NCI-H187 treated with DMSO at 0.1 percent for 48 hours (cell line): Measurements from ENCODE around the gene HSDL2.
"Not testable (repeated sequence)": the region's sequence is repeated elsewhere in the genome, so short reads cannot be mapped to it uniquely, and the experiment has no call there.

ENCODE experiments used
- DNase-seq: peaks from one replicate; lab custom pipeline; 2025; lab: John Stamatoyannopoulos, UW

The HSDL2 gene

DNA sequence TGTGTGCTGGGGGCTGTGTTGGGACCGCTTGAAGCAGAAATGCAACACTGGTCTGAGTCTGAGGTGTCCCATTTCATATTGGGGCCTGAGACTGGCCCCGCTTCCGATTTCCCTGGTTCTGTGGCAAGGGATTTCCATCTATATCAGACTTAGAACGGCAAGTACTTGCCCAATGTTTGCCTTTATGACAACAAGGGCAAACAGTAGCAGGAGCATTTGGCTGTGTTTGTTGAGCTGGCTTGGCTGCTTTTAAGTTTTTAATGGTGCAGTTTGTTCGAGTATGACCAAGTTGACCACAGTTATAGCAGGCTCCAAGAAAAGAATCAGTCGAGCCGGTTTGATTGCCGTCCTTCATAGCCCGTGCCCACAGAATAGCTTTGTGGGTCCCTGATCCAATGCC, 17.0 kb downstream of the HSDL2 start:
- DNase-seq: no peak

DNA sequence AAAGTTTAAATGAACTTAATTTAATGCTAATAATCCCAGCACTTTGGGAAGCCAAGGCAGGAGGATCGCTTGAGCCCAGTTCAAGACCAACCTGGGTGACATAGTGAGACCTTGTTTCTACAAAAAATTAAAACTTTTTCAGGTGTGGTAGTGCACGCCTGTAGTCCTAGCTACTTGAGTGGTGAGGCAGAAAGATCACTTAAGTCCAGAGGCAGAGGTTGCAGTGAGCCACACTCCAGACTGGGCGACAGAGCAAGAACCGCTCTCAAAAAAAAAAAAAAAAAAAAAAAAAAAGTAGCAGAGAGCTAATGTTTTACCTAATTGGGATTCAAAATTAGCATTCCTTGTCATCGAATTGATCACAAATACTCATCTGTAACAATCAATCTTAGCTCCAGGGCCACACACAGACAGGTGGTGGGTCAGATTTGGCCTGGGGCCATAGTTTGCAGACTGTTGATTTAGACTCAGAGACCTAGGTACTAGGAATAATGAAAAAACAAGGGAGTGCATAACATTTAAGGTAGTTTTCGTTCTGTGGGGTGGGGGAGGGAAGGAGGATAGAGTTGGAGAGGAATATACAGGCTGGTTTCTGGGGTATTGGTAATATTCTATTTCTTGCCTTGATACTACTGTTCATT, 21.4 kb downstream of the HSDL2 start:
- DNase-seq: no peak

DNA sequence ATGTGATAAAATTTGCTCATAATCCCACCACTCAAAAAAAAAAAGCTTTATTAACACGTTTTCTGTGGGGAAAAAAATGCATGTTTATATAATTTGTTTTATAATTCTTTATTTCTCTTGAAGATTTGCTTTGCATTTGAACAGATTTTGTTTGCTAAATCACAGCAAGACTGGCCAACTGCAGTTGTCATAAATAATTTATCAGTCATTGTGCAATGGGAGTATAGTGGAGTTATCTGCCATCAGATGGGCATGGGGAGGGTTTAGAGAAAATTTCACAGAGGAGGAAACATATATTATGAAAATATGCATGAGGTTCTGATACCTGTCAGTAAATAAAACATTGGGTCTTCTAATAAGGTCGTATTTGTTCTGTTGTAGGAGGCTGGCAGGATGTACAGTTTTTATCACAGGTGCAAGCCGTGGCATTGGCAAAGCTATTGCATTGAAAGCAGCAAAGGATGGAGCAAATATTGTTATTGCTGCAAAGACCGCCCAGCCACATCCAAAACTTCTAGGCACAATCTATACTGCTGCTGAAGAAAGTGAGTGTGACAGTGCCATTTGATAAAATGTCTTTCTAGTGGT, 23.8 kb downstream of the HSDL2 start:
- DNase-seq: no peak

DNA sequence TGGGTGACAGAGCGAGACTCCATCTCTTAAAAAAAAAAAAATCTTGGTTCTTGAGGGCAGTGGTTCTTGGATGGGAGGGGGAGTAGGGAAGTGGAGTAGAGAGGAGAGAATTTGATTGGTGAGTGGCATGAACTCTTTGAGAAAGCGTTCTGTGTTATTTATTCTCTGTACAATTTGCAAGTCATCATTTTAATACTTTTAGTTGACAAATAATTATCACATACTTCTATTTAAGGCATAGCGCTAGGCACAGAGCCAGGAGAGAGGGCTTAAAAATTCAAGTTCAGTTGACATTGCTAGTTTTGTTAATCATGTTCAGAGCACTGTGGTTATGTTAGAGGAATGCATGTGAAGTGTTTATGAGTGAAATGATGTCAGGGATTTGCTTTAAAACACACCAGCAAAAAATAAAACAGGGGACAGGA, 24.6 kb downstream of the HSDL2 start:
- no peak for DNase-seq

DNA sequence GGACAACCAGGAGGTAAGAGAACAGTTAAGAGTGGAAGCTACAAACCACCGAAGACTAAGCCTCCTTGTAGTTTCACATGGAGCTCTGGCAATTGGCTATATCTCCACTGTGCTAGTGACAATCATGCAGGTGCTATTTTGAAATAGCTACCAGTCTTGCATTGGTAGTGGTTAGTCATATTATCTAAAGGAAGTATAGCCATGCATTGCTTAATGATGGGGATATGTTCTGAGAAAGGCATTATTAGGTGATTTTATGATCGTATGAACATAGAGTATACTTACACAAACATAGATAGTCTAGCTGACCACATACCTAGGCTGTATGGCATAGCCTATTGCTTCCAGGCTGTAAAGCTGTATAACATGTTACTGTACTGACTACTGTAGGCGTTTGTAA, 28.4 kb downstream of the HSDL2 start:
- no peak for DNase-seq

DNA sequence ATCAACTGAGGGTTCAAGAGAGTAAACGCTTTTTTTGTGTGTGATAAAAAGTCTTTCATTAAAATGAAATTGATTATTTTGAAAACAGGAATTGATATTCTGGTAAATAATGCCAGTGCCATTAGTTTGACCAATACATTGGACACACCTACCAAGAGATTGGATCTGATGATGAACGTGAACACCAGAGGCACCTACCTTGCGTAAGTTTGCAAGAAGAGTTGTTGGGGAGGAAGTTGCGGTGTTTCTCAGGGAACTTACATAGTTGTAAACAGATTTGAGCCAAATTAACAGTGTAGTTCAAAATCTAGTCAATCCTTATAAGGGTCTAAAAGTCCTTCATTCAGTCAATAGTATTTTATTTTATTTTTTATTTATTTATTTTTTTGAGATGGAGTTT, 28.9 kb downstream of the HSDL2 start:
- no peak for DNase-seq

DNA sequence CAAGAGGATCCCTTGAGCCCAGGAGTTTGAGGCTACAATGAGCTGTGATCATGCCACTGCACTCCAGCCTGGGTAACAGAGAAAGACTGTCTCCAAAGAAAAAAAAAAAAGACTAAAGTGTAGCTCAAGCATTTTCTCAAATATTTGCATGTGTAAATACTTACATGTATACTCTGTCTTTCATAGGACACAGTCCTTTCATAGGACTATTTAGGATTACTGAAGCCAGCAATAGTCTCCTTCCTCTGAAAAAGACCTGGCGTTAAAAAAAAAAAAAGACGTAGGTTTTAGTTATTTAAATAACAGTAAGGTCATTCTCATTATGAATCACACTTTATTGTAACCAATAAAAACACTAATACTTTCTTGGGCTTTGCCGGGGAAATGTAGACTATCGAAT, 29.9 kb downstream of the HSDL2 start:
- no peak for DNase-seq

DNA sequence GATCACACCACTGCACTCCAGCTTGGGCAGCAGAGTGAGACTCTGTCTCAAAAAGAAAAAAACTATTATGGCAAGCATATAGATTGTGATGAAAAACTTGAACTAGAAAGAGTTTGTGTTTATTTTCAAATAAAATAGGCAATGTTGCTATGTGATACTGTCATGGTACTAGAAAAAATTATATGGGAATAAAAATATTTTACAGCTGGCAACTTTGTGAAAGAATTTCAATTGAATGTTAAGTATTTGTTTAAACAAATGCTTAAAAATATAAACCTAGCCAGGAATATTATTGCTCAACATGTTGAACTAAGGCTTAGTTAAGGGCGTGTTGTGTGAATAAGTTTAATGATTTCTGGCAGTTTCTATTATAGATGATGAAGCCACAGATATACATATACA, 31.7 kb downstream of the HSDL2 start:
- DNase-seq: no peak

DNA sequence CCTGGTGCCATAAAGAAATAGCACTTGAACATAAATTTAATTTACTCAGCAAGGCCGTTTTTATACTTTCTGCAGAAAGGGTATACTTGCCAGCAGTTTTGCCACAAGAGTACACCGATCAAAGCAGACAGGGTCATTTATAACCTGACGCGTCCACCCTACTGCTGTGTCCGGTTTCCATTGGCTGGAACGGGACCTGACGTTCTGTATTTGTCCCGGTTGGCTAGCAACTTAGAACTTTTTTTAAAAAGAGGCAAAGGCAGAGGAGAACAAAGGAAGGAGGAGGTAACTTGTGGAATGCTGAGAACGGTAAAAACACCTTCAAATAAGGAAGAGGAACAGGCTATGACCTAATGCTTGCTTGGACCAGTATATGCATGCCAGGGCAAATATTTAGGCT, 33.8 kb downstream of the HSDL2 start:
- not testable (repeated sequence) for DNase-seq

DNA sequence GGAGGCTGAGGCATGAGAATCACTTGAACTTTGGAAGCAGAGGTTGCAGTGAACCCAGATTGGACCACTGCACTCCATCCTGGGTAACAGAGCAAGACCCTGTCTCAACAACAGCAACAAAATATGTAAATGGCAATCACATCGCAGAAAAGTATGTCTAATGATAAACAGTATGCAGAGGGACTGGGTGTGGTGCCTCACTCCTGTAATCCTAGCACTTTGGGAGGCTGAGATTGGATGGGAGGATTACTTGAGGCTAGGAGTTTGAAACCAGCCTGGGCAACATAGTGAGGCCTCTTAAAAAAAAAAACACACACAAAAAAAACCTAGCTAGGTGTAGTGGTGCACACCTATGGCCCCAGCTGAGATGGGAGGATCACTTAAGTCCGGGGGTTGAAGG, 40.3 kb downstream of the HSDL2 start:
- DNase-seq: no peak

DNA sequence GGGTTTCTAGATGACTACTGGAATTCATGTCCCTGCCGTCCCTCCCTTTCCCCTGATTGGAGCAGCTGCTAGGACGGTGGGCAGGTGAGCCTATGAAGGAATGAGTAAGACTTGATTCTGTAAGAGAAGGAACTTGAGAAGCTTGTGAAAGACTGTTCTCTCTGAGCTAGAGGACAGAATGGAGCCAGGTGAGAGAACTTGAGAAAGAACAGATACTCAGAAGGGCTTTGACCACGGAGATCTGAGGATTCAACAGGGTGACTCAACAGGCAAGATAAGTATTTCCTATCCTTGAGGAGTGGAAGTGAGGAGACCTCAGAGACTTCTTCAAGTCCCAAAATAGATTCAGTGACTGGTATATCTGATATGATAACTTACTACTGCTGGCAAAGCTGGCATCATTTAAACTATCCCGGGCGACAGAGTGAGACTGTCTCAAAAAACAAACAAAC, 41.9 kb downstream of the HSDL2 start:
- no peak for DNase-seq

DNA sequence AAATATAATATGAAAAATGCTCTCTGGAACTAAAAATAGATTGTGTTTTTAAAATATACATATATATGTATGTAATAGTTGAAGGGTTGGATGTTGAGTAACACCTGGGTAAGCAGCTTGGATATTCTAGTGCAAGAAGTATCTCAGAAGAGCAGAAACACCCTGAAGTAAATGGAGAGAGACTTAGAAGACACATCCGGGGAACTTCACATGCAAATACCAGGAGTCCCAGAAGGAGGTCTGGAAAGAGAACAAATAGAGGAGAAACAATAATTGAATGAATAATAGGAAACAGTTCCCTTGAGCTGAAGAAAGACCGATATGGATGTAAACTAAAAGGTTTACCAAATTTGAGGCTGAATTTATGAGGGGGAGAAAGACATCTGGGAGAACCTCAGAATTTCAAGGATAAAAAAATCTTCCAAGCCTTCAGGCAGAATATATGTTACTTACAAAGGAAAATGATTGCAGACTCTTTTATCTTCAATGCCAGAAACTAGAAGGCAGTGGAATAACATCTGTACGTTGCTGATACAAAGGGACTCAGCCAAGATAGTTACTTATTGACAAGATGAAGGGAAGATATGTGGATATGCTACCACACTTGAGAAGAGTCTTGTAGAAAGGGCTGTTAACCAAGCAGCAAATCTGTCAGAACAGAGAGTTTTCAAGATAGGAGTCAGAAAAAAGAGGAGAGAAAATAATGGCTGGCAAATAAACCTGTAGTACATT, 42.7 kb downstream of the HSDL2 start:
- no peak for DNase-seq

DNA sequence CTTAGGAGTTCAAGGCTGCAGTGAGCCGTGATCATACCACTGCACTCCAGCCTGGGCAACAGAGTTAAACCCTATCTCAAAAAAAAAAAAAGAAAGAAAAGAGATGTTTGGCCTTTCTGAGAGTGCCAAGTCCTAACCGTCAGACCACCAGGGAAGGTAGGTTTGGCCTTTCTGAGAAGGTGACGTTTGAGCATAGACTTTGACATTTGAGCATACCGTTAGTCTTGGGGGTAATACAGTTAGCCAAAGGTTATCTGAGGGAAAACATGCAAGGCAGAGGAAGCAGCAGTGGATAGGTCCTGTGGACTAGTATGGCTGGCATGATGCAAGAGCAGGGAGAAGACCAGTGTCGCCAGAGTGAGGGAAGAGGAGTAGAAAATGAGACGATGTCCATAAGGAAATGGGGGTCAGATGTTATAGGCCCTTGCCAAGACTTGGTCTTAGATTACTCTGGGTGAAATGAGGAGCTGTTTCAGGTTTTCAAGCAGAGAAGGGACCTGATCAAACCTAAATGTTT, 50.2 kb downstream of the HSDL2 start:
- no peak for DNase-seq

DNA sequence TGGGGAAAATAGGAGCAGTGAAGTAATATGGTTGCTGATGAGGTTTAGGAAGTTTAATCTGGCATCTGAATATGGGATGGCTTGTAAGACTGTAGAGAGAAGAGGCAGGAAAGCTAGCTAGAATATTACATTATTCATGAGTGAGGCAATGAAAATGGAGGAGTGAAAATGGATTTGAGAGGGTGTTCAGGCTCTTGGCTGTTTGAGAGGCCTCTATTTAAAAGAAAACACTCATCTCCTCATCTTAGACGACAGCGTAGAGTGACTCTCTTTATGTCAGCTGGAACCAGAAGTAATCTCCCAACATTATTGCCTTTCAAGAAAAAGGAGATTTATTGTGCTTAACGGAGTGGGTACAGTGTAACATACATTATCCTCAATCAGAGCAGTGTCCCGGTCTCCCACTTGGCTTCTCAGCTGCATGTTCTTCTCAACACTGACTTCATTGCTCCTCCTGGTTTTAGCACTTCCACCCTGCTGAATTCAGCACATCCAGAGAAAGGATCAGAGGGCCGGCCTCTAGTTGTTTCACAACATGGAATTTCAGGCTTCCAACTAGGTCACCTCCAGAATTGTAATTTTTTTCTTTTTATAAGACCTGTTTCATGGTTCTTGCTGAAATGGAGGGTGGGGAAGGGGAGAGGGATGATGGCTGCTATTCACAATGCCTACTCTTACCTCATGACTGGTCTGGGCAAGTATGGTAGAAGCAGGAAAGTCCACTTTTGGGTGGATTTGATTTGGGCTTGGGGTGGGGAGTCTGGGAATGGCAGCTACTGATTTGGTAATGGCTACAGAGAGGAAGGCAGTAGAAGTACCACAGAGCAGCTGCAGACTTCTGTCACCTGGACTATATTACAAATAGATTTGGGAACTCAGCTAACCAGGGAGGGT, 53.8 kb downstream of the HSDL2 start:
- DNase-seq: peak; percentile 79

DNA sequence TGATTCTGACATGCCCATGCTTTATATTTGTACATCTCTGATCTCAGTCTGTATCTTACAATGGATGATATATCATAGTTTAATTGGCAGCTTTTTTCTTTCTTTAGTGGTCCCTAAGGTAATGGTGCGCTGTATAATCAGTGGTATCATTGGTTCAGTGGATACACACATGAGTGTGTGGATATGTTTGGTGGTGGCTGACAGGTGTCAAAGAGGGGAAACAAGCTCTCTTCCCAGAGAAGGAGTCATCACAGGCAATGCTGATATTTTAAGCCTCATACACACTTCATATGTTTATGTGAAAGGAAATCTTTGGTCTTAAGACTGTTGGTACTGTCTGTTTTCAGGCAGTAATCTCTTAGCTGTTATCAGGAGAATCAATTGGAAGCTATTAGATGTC, 54.6 kb downstream of the HSDL2 start:
- DNase-seq: no peak

DNA sequence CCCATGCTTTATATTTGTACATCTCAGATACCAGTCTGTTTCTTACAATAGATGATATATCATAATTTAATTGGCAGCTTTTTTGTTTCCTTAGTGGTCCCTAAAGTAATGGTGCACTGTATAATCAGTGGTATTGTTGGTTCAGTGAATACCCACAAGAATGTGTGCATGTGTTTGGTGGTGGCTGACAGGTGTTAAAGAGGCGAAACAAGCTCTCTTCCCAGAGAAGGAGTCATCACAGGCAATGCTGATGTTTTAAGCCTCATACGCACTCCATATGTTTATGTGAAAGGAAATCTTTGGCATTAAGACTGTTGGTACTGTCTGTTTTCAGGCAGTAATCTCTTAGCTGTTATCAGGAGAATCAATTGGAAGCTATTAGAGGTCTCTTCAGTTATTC, 57.5 kb downstream of the HSDL2 start:
- no peak for DNase-seq

DNA sequence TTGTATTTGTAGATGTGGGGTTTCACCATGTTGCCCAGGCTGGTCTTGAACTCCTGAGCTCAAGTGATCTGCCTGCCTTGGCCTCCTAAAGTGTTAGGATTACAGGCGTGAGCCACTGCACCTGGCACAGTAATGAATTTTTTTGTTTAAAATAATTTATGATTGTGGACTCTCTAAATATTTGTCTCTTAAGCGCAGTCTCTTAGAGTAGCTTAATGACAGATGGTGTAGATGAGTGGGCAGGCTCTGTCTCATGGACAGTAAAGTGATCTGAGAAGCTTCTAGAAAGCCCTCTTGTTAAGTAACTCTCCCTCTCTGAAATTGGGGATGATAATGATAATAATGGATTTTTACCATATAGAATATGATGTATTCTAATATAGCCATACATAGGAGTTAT, 59.3 kb downstream of the HSDL2 start:
- no peak for DNase-seq

DNA sequence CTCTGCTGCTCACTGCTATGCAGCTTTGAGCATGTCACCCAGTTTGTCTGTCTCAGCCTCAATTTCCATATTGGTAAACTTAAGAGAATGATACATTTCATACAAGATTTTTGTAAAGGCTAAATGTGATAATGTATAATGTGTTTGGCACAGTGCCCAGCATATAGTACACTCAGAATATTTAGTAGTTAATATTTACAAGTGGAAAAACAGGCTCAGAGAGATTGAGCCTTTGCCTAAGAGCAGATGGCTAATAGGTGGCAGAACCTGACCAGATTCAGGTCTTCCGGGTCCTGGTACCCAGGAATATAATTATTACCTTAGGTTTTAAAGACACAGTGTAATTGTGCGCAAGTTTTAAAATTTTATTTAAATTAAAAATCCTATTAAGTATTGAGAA, 59.9 kb downstream of the HSDL2 start:
- no peak for DNase-seq

DNA sequence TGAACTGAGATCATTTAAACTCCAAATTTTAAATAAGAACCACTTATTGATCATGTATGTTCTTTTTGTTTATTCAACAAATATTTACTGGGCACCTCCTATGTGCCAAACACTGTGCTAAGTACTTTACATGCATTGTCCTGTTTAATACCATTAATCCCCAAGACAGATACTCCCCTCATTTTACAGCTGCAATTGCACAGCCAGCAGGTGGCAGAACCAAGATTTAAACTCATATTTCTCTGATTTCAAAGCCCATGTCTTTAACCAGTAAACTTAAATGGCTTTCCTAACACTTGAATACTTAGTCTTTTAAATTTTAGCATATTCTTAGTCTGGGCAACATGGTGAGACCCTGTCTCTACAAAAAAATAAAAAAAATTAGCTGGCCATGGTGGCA, 63.3 kb downstream of the HSDL2 start:
- DNase-seq: no peak

DNA sequence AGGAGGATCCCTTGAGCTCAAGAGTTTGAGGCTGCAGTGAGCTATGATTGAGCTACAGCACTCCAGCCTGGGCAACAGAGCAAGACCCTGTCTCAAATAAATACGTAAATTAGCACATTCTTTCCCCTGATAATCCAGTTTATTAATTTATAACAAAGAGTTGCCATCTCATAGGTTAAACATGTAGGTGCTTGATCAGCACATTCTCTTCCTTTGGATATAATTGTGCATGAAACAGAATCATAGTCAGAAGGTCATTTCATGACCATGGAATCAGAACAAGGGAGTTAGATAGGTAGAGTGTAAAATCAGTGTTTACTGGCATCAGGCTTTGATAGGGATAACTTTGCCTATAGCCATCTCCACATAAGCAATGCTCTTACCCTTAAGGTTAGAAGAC, 63.7 kb downstream of the HSDL2 start:
- DNase-seq: no peak

DNA sequence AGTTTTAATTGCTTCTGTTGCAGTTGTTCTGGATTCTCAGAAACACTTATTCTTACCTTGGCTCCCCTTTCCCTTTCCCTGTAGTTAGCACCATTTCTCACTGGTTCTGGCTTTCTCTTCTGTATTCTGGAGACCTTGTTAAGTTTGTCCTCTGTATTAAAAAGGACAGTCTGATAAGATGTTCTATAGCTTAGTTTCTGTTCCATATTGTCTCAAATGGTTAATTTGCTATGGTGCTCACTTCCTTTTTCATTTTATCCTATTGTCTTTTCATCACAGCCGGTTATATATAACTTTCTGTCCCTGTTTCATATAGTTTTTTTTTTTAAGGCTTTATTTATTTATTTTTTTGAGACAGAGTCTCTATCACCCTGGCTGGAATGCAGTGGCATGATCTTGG, 65.3 kb downstream of the HSDL2 start:
- no peak for DNase-seq

DNA sequence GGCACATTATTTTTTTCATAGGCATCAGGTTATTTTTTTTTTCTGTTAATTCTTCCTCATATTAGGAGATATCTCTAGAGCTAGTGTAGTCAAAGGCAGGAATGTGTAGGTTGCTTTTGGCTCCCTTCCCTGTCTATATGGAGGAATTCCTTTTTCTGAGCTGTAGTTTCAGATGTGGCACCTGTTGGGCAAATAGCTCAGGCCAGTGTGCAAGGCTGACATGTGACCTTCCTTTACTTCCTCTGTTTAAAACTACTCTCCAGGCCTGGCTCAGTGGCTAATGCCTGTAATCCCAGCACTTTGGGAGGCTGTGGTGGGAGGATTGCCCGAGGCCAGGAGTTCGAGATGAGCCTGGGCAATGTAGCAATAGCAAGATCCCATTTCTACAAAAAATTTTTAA, 66.2 kb downstream of the HSDL2 start:
- no peak for DNase-seq
